GM12801 (cell line): ENCODE results near the gene CLIC6.

Experiments
- TF ChIP-seq, protein P1 (sequence below): IDR thresholded peaks from one replicate; pipeline ENCODE4 v1.5.1; 2011; ENCODE audit warnings: control low read depth; ENCODE audit not compliant: insufficient read length; ENCODE audit errors: extremely low read depth

The CLIC6 gene

GRCh38 chr21:34668803-34669148, at the start of gene CLIC6:
Gene CLIC6, plus strand, starts transcription at chr21:34668994. Its CDS starts 395 bp downstream, at chr21:34669389.
- TF ChIP-seq, protein P1, sequence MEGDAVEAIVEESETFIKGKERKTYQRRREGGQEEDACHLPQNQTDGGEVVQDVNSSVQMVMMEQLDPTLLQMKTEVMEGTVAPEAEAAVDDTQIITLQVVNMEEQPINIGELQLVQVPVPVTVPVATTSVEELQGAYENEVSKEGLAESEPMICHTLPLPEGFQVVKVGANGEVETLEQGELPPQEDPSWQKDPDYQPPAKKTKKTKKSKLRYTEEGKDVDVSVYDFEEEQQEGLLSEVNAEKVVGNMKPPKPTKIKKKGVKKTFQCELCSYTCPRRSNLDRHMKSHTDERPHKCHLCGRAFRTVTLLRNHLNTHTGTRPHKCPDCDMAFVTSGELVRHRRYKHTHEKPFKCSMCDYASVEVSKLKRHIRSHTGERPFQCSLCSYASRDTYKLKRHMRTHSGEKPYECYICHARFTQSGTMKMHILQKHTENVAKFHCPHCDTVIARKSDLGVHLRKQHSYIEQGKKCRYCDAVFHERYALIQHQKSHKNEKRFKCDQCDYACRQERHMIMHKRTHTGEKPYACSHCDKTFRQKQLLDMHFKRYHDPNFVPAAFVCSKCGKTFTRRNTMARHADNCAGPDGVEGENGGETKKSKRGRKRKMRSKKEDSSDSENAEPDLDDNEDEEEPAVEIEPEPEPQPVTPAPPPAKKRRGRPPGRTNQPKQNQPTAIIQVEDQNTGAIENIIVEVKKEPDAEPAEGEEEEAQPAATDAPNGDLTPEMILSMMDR, result no peak

GRCh38 chr21:34619841-34620665, 48.7 kb upstream of the CLIC6 start:
- TF ChIP-seq, protein P1, result no peak

GRCh38 chr21:34621434-34622350, 47.1 kb upstream of the CLIC6 start:
- TF ChIP-seq, protein P1, result no peak

GRCh38 chr21:34623516-34623915, 45.3 kb upstream of the CLIC6 start:
- TF ChIP-seq, protein P1, result no peak

GRCh38 chr21:34625030-34625593, 43.7 kb upstream of the CLIC6 start:
- TF ChIP-seq, protein P1, result no peak

DNA sequence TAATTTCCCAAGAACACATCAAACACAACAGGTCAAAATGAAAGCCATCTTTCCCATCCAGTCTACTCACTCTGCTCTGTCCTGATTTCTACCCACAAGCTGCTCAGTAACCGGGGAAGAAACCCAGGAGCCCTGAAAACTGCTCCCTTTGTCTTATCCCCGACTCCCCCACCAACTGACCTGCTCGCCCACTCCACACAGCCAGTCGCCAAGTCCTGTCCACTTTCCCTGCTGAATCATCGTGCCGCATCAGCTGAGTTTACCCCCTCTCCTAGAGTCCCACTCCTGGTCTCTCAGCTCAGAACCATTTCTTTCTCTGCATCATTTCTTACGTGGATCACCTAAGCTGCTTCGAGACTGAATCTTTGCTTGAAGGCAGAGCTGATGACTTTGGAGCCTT, 42.7 kb upstream of the CLIC6 start:
- TF ChIP-seq, protein P1, result no peak

- TF ChIP-seq, protein P1, result no peak
These were observed 38.2 kb upstream of the CLIC6 start for GRCh38 chr21:34630536-34631143.
